Vagina (tissue), 2 donors: ENCODE results near the gene FAM83C. TPM values are rescaled to one million over a fixed set of nuclear protein-coding genes. Genes with fewer than 3 reads are reported as not detected.

Source experiments
- DNase-seq, 2 donors: peaks; one replicate each; pipeline ENCODE4 v3.0.0-alpha.2; 2017; ENCODE audit errors: extremely low spot score in 2 of 2
- H3K27ac ChIP-seq: fragments of 200-600 bp; sonication (generic); one replicate; pipeline ENCODE4 v1.5.1; 2019
- H3K27me3 ChIP-seq: fragments of 200-600 bp; sonication (generic); one replicate; pipeline ENCODE4 v1.5.1; 2019
- H3K36me3 ChIP-seq, 2 donors: fragments of 200-600 bp; sonication (generic); one replicate each; pipeline ENCODE4 v1.5.1; 2017 to 2019
- H3K4me1 ChIP-seq: fragments of 200-600 bp; sonication (generic); one replicate; pipeline ENCODE4 v1.5.1; 2019
- H3K4me3 ChIP-seq, 2 donors: fragments of 200-600 bp; sonication (generic); 1 replicate in 1 of 2; 2 replicates in 1 of 2; pipeline ENCODE4 v1.5.1; 2016 to 2019
- H3K9me3 ChIP-seq: fragments of 200-600 bp; sonication (generic); one replicate; pipeline ENCODE4 v1.5.1; 2019
- CTCF ChIP-seq, 3 experiments: fragments of 450-650 bp in 2 of 3; fragments of 200-600 bp in 1 of 3; sonication (generic) in 1 of 3; IDR thresholded peaks; one replicate each; pipeline ENCODE4 v1.5.1; 2017 to 2019; ENCODE audit warnings: antibody characterized with exemption in 3 of 3, mild to moderate bottlenecking in 2 of 3, moderate library complexity in 2 of 3
- POLR2A ChIP-seq, 2 donors: fragments of 450-650 bp; IDR thresholded peaks; one replicate each; pipeline ENCODE4 v1.6.1; 2017; ENCODE audit warnings: antibody characterized with exemption in 2 of 2, mild to moderate bottlenecking in 2 of 2, moderate library complexity in 2 of 2
- POLR2AphosphoS5 ChIP-seq, 2 donors: sonication (generic); formaldehyde crosslinking; IDR thresholded peaks; one replicate each; pipeline ENCODE4 v1.9.0; 2017; ENCODE audit warnings: antibody characterized with exemption in 2 of 2, mild to moderate bottlenecking in 2 of 2, low read depth in 1 of 2; ENCODE audit not compliant: insufficient read depth in 1 of 2
- intact Hi-C: fragments of 100-400 bp; cut with DNase I; formaldehyde crosslinking; loops from one replicate; pipeline ENCODE4 v1.15.1; 2023
- total RNA-seq: library from RNA; depleted of rRNA; stranded (reverse); fragments of >200 nt; gene quantifications from one replicate; pipeline ENCODE4 v1.2.3, GENCODE V29; 2016

The FAM83C gene
- total RNA-seq, 1 donor from 2014 or later = 16.9 TPM

DNA sequence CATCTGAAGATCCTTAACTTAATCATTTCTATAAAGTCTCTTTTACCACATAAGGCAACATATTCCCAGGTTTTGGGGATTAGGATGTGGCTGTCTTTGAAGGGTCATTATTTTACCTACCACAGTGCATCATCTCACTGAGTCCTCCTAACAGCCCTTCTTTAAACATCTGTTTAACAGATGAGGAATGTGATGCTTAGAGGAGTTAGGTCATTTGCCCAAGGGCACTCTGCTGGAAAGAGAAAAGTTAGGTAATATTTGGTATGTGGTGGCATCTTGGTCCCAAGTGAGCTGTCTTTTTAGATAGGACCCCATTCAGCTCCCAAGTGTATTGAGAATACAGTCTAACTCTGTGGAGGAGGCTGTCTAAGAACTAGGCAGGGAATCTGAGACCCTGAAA, 54.7 kb downstream of the FAM83C start:
- Histone ChIP-seq H3K27me3 (no peaks in the 10 kb centered on the region), H3K4me1 (no peaks in the 10 kb centered on the region), H3K36me3 (no peaks in the 10 kb centered on the region), H3K27ac (no peak overlapping the region), H3K4me3 (no peak overlapping the region), H3K9me3 (no peaks in the 10 kb centered on the region)
- TF ChIP-seq POLR2A (IDR thresholded peaks at IDR 0.05) (no peak), CTCF (IDR thresholded peaks at IDR 0.05) (no peak), POLR2AphosphoS5 (IDR thresholded peaks at IDR 0.05; ENCODE audit: insufficient read depth in 1 of 2, low read depth in 1 of 2) (no peak)
- intact Hi-C loops = no loop called here
- no peak for DNase-seq

DNA sequence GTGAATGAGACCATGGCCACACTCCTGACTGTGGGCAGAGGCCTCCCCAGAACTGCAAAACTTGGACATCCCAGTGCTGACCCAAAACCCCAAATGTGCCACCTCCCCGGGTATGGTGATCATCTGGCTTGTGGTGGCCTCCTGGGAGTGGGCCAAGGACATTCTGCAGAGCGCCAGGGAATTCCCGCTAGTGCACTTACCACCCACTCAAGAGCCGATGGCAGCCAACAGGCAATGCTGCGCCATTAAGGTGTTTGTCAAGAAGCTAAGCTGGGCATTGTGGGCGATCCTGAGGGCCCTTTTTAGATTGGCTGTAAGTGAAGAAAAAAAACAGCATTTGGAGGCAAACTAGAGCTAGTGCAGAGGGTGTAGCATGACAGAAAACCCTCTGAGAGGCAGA, 56.3 kb downstream of the FAM83C start:
- no peaks in the 10 kb centered on the region for H3K9me3 ChIP-seq
- H3K27ac ChIP-seq = no peak overlapping the region
- H3K4me3 ChIP-seq = no peak overlapping the region
- TF ChIP-seq POLR2A (IDR thresholded peaks at IDR 0.05) (no peak), CTCF (IDR thresholded peaks at IDR 0.05) (no peak), POLR2AphosphoS5 (IDR thresholded peaks at IDR 0.05; ENCODE audit: insufficient read depth in 1 of 2, low read depth in 1 of 2) (no peak)
- no peaks in the 10 kb centered on the region for H3K4me1 ChIP-seq
- no peaks in the 10 kb centered on the region for H3K27me3 ChIP-seq
- H3K36me3 ChIP-seq = no peaks in the 10 kb centered on the region
- DNase-seq = no peak
- intact Hi-C loops = no loop called here

Other genes with a start within 250 kb of the FAM83C start
- 61.9 TPM for gene TRPC4AP, start 199.6 kb downstream of the FAM83C start, total RNA-seq
- gene EDEM2, start 145.1 kb downstream of the FAM83C start, total RNA-seq = 12.8 TPM
- 104 TPM for gene PROCR, start 120.4 kb downstream of the FAM83C start, total RNA-seq
- gene MMP24, start 65.7 kb downstream of the FAM83C start, total RNA-seq = 0.98 TPM
- 36.8 TPM for gene MMP24OS, start 14.3 kb downstream of the FAM83C start, total RNA-seq
- 124 TPM for gene EIF6, start 7.7 kb downstream of the FAM83C start, total RNA-seq
- gene UQCC1, start 119.5 kb upstream of the FAM83C start, total RNA-seq = 33.9 TPM
- gene GDF5, start 145.8 kb upstream of the FAM83C start, total RNA-seq = 1.7 TPM
- 10.1 TPM for gene CEP250, start 163.2 kb upstream of the FAM83C start, total RNA-seq
- not detected for gene C20orf173, start 237.2 kb upstream of the FAM83C start, total RNA-seq
- 113 TPM for gene ERGIC3, start 249.7 kb upstream of the FAM83C start, total RNA-seq